GM12874 (cell line): ENCODE data around the gene CNIH3.

Experiments used
- CTCF ChIP-seq: IDR thresholded peaks from 2 replicates; pipeline ENCODE4 v1.5.1; 2011; ENCODE audit warnings: low read depth, mild to moderate bottlenecking, control low read depth, low read length, moderate library complexity; ENCODE audit not compliant: insufficient read depth

CNIH3 gene

DNA sequence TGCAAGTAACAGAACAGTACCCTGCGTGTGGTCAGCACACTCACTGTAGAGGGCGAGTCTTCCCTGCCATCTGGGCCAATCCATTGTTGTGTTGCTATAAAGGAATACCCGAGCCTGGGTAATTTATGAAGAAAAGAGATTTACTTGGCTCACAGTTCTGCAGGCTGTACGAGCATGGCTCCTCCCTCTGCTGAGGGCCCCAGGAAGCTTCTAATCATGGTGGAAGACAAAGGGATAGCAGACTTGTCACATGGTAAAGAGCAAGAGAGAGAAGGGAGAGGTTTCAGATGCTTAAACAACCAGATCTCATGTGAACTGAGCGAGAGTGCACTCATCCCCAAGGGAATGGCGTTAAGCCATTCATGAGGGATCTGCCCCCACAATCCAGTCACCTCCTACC lies 126.2 kb downstream of the CNIH3 start:
- no peak for TF ChIP-seq CTCF

- TF ChIP-seq CTCF, result no peak
These were observed 127.6 kb downstream of the CNIH3 start for GRCh38 chr1:224743608-224744164.

- no peak for TF ChIP-seq CTCF
These were observed 128.4 kb downstream of the CNIH3 start for GRCh38 chr1:224744521-224744920.

- no peak for TF ChIP-seq CTCF
These were observed 129.3 kb downstream of the CNIH3 start for GRCh38 chr1:224745394-224745793.

DNA sequence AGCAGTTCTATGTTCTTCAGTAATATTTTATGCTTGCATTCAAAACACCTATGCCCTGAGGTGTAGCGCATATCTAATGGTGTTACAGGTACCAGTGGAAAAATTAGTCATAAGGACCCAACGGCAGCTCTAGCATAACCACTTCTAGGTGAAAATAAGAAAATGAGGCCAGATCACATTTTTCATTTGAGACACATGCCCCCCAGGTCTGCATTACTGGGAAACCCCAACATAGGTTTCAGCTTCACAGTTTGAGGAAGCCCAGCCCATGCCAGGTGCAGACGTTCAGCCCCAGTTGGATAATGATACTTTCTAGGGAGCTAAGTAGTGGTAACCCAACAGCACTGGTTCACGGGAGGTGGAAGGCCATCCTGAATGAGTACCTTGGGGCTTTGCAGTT lies 129.8 kb downstream of the CNIH3 start:
- no peak for TF ChIP-seq CTCF

DNA sequence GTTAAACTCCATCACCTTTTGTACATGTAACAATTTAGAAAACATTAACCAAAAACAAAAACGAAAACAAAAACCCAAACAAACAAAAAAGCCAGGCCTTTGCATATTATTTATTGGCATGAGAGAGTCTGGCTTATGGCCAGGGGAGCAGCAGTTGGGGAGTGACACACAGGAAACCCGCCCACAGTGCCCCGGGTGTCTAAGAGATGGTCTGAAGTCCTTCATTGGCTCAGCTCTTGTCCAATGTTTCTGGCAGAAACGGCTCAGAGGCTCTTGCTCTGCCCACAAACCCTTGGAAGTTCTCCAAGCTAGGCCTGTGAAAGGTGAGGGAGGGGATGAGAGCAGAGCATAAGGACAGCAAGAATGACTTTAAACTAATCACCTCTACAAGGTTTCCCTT lies 131.5 kb downstream of the CNIH3 start:
- no peak for TF ChIP-seq CTCF

- no peak for TF ChIP-seq CTCF
These were observed 133.8 kb downstream of the CNIH3 start for GRCh38 chr1:224749916-224750315.
